ENCODE results near the gene SYNJ1. TPM values are rescaled to one million over a fixed set of nuclear protein-coding genes. Genes with fewer than 3 reads are reported as not detected.
A peak's percentile ranks its signal among the peaks of the same experiment; 100 is the strongest.

The SYNJ1 gene
- total and polyA plus RNA-seq, 10 of the 15 experiments (the other 5 are each of a cell fraction or from before 2014, with no cell fraction given): 1.2 to 7.0 (median 3.5) TPM

DNA sequence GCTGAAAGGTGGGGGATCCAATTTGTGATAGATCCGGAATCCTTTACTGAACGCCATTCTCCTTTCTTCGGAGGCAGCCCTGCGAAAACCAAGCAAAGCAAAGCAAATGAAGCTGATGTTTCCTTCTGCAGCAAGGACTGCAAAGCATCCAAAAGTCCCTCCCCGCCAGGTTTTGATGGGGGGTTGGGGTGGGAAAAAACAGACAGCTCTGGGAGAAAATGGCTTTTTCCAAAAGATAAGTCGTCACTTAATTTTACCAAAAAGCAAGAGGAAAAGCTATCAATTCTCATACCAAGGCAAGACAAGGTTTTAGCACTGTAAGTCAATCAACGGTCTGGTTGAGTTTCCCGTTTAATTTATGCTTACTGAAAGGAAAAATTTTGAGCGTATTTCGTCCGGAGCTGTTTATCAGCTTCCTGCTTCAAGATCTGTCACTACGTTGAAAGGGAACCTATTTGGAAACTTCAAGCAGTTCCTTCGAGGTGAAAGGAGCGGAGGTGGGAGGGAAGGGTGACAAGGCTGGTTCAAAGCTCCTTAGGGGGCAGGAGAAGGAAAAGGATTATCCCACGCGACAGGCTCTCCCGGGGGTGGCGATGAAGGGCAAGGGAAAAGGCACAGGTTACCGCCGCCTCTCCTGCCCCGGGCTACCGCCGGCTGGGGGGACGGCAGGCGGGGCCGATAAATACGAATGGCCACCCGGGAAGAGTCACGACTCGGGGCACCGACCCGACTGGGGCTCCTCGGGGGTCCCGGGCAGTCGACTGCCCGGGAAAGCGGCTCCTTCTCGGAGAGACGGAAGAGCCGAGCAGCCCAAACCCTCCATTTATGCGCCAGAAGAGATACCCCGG lies 750 bp downstream of the SYNJ1 start:
- peak; percentile 18 for FAIRE-seq
- intact Hi-C loops (cut with micrococcal nuclease; ENCODE audit: unreplicated experiment) (no loop called here), in situ Hi-C loops (cut with MboI) (no loop called here)
- ChIA-PET POLR2A (interaction anchor here (1.1 to 2.5 kb wide), 6 partner anchors 15 to 816 kb away, joined by 3 to 18 read pairs (median 4); partner anchors contain the start of genes CFAP298, PAXBP1 and SON), RAD21 (ENCODE audit: unreplicated experiment) (interaction anchor here (0.9 to 1.4 kb wide), 4 partner anchors 11 to 45 kb away, joined by 3 to 7 read pairs (median 4); partner anchors contain the start of gene PAXBP1), SMC1A (ENCODE audit: uncharacterized antibody, unreplicated experiment) (interaction anchor here (0.9 to 1.9 kb wide), 8 partner anchors 11 to 73 kb away, joined by 3 to 10 read pairs (median 4); no protein-coding TSS in a partner anchor), CTCF (interaction anchor here (0.6 to 1.6 kb wide), 4 partner anchors 13 to 43 kb away, joined by 3 to 4 read pairs (median 3); no protein-coding TSS in a partner anchor)
- ATAC-seq: peak; percentile 50
- Histone ChIP-seq H3K79me2 (ENCODE audit: control insufficient read depth, insufficient read depth, low read length) (peaks cover 12% of the 10 kb centered on the region), H2AFZ (ENCODE audit: control insufficient read depth, low read depth, low read length) (peak overlapping the region; percentile 88), H3K27ac (ENCODE audit: control insufficient read depth, insufficient read depth) (peak overlapping the region; percentile 74), H3K36me3 (ENCODE audit: control insufficient read depth in 2 of 2, insufficient read depth in 2 of 2, low read length in 1 of 2) (no peaks in the 10 kb centered on the region), H4K20me1 (ENCODE audit: control insufficient read depth, insufficient read depth) (no peaks in the 10 kb centered on the region), H3K9ac (ENCODE audit: control insufficient read depth, insufficient read depth, low read length) (peak overlapping the region; percentile 83), H3K4me2 (ENCODE audit: control insufficient read depth, insufficient read depth) (peak overlapping the region; percentile 78), H3K27me3 (replicated peaks in 1 of 2; ENCODE audit: control insufficient read depth in 2 of 2, insufficient read depth in 2 of 2, low read length in 1 of 2) (no peaks in the 10 kb centered on the region), H3K9me3 (replicated peaks; ENCODE audit: control insufficient read depth, insufficient read depth, low read length) (no peaks in the 10 kb centered on the region), H3K4me1 (ENCODE audit: control insufficient read depth, insufficient read depth, low read length) (no peaks in the 10 kb centered on the region), H3K4me3 (peak overlapping the region; percentile 99)
- WGBS (ENCODE audit: insufficient coverage, insufficient replicate concordance, low lambda C conversion rate, missing lambda C conversion rate): 6% methylated on average over 38 of the region's 42 CpGs
- DNase-seq (ENCODE audit: low read depth, low spot score): no peak
- TF ChIP-seq SPI1 (IDR thresholded peaks at IDR 0.05; ENCODE audit: borderline replicate concordance, insufficient read depth, low read depth, low read length) (no peak), YY1 (IDR thresholded peaks at IDR 0.05; ENCODE audit: low read depth, low read length) (0 out of 2 replicates have a peak, but pooled peaks have one; percentile 19), CBX5 (IDR thresholded peaks at IDR 0.05; ENCODE audit: low read depth) (no peak), KLF5 (IDR thresholded peaks at IDR 0.05; ENCODE audit: partially characterized antibody) (no peak), IKZF1 (conservative IDR thresholded peaks at IDR 0.05) (0 out of 2 replicates have a peak, but pooled peaks have one; percentile 11)
- TF ChIP-seq, protein P1, sequence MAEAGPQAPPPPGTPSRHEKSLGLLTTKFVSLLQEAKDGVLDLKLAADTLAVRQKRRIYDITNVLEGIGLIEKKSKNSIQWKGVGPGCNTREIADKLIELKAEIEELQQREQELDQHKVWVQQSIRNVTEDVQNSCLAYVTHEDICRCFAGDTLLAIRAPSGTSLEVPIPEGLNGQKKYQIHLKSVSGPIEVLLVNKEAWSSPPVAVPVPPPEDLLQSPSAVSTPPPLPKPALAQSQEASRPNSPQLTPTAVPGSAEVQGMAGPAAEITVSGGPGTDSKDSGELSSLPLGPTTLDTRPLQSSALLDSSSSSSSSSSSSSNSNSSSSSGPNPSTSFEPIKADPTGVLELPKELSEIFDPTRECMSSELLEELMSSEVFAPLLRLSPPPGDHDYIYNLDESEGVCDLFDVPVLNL (IDR thresholded peaks at IDR 0.05; ENCODE audit: low read depth, low read length): no peak
- TF ChIP-seq, protein P2, sequence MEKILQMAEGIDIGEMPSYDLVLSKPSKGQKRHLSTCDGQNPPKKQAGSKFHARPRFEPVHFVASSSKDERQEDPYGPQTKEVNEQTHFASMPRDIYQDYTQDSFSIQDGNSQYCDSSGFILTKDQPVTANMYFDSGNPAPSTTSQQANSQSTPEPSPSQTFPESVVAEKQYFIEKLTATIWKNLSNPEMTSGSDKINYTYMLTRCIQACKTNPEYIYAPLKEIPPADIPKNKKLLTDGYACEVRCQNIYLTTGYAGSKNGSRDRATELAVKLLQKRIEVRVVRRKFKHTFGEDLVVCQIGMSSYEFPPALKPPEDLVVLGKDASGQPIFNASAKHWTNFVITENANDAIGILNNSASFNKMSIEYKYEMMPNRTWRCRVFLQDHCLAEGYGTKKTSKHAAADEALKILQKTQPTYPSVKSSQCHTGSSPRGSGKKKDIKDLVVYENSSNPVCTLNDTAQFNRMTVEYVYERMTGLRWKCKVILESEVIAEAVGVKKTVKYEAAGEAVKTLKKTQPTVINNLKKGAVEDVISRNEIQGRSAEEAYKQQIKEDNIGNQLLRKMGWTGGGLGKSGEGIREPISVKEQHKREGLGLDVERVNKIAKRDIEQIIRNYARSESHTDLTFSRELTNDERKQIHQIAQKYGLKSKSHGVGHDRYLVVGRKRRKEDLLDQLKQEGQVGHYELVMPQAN (conservative IDR thresholded peaks at IDR 0.05): peak; percentile 69
- no TSS peak for BruUV-seq (replicated peaks)
